Prostate gland (tissue), 2 donors: ENCODE results near the gene OLFML1.

ENCODE experiments used
- POLR2A ChIP-seq: fragments of 450-650 bp; IDR thresholded peaks from one replicate; pipeline ENCODE4 v1.6.1; 2016; ENCODE audit warnings: antibody characterized with exemption, mild to moderate bottlenecking
- TF ChIP-seq, protein P1 (sequence below), 4 experiments: fragments of 200-600 bp in 2 of 4; fragments of 450-650 bp in 2 of 4; sonication (generic) in 2 of 4; IDR thresholded peaks; 1 replicate in 3 of 4; 2 replicates in 1 of 4; pipeline ENCODE4 v1.5.1; 2016 to 2019; ENCODE audit warnings: antibody characterized with exemption in 4 of 4, mild to moderate bottlenecking in 2 of 4, moderate library complexity in 2 of 4

DNA sequence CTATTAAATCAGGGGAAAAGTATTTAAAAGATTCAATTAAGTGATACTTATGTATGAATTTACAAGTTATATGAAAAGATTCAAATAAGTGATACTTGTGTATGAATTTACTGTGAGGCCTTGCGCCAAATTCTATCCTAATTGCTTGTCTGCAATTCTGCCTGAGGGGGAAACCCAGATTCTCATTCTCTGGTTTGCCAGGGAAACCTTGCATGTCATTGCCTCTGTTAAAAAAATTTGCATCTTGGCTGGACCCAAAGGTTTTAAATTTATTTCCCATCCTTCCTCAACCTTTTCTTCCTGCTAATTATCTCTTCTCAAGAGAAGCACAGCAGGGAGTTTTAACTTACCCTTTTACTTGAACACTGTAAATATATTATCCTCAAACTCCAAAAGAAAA lies 13.8 kb downstream of the OLFML1 start:
- TF ChIP-seq, protein P1, sequence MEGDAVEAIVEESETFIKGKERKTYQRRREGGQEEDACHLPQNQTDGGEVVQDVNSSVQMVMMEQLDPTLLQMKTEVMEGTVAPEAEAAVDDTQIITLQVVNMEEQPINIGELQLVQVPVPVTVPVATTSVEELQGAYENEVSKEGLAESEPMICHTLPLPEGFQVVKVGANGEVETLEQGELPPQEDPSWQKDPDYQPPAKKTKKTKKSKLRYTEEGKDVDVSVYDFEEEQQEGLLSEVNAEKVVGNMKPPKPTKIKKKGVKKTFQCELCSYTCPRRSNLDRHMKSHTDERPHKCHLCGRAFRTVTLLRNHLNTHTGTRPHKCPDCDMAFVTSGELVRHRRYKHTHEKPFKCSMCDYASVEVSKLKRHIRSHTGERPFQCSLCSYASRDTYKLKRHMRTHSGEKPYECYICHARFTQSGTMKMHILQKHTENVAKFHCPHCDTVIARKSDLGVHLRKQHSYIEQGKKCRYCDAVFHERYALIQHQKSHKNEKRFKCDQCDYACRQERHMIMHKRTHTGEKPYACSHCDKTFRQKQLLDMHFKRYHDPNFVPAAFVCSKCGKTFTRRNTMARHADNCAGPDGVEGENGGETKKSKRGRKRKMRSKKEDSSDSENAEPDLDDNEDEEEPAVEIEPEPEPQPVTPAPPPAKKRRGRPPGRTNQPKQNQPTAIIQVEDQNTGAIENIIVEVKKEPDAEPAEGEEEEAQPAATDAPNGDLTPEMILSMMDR (IDR thresholded peaks at IDR 0.05) = no peak
- no peak for TF ChIP-seq POLR2A
